NOMO-1 treated with DMSO at 0.1 percent for 48 hours (cell line): Measurements from ENCODE around the gene TMEM117.
"Not testable (repeated sequence)": the region's sequence is repeated elsewhere in the genome, so short reads cannot be mapped to it uniquely, and the experiment has no call there.

Source experiments
- DNase-seq: peaks from one replicate; lab custom pipeline; 2025; ENCODE audit not compliant: unreplicated experiment; lab: John Stamatoyannopoulos, UW

The TMEM117 gene

GRCh38 chr12:44195719-44196118 is 359.8 kb downstream of the TMEM117 start:
- not testable (repeated sequence) for DNase-seq

- no peak for DNase-seq
Measured at GRCh38 chr12:44206045-44206444, 370.2 kb downstream of the TMEM117 start.

GRCh38 chr12:44217146-44217883 is 381.4 kb downstream of the TMEM117 start:
- DNase-seq, result no peak

DNA sequence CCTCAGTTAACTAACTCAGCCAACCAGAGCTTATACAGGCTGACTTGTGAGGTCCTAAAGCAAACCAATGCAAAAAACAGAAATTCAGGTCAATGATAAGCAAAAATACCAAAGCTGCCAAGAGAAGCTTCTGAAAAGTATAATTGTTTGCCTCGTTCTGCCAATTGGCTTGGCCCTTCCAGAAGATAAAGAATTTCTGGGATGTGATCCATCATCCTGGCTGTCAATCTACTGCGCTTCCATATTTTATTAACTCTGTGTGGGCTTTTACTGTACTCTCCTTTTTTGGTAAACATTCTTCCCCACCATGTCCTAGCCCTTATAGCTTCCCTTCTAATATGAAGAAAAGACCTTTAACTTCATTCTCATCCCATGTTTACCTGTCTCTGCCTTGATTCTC is 387.9 kb downstream of the TMEM117 start:
- DNase-seq, result no peak

DNA sequence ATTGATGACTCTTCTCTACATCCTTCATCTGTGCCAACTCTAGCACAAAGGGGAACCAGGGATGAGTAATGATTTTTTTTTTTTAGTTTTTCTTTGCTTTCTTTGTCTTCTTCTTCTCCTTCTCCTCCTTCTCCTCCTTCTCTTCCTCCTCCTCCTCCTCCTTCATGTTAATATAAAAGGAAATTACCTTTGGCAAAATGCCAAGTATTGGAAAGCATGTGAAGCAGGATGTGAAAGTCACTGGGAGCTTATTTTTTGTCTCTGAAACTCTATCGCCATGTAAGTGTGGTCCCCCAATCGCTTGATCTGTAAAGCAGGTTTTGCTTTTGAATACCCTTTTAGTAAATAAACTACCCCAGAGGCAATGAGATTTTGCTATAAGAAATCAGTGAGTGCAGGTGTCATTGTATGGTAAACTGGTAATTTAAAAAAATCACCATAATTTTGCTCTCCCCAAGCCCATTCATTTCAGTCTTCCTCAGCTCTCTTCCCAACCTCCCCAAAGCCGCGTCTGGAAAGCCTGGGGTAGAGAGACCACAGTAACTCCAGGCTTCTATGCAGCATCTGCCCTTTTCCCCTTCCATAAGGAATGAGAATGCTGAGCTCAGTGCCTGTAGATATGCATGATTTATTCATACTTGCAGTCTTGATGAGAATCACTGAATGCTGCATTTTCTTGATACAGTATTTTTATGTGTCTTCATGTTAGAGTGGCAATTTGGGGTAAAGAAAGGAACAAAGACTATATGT is 388.7 kb downstream of the TMEM117 start:
- DNase-seq, result no peak

GRCh38 chr12:44225149-44225510 is 389.2 kb downstream of the TMEM117 start:
- DNase-seq, result no peak

GRCh38 chr12:44227616-44228015 is 391.7 kb downstream of the TMEM117 start:
- DNase-seq, result no peak

- DNase-seq, result no peak
Measured at GRCh38 chr12:44229846-44230245, 394.0 kb downstream of the TMEM117 start.

GRCh38 chr12:44235674-44236073 is 399.8 kb downstream of the TMEM117 start:
- DNase-seq, result no peak

DNA sequence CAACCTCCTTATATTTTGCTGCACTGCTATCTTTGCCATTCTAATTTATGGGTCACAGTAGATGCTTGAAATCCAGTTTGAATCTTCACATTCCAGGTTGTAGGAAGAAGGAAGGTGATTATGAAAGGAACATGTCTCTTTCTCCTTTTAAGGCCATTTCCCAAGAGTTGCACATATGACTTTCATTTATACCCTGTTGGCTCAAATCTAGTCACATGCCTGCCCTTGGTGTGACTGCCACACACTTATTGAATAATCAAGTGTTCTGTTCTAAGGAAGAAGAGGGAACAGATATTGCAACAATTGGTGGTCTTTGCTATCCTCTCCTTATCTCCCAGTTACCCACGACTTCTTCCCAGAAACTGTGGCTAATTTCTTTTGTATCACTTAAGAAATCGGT is 404.3 kb downstream of the TMEM117 start:
- no peak for DNase-seq

DNA sequence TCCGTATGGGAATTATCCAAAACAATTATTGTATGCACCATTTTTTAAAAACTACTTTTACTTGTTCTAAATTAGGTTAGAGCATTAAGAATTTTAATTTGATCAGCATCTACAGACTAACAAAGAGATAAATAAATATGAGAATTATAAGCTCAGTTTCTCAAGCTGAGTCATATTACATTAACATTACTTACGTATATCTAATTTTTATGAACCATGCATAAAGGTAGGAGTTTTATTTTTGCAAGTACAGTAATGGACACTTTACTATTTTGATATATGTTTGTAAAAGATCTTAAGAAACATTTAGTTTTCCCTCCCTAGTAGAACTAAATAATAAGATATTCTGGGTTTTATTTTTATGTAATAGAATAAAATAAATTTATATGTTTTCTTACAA is 410.1 kb downstream of the TMEM117 start:
- DNase-seq, result no peak

DNA sequence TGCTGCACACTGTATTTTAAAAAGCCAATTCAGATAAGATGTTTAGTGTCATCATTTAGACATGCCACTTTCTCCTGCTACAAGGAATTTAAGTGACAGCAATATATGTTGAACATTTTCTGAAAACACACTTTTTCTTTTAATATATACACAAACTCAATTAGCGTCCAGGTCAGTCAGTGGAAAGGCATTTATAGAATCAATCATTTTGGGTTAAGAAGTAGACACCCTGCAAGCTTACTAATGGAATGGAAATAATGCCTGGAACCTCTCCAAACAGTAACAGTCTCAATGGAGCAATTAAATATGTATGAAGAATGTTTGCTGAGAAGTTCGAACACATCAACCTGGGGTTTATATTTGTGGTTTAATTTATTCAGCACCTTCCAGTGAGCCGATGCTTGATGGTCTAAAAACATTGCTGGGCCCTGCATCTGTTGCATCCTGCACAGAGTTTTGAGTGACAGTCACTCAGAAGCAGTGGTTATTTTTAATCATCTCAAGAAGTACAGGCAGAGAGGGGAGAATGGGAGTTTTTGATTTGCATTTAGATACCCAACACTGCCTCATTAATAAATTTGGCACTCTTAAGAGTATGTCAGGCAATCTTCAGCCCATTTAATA is 410.7 kb downstream of the TMEM117 start:
- DNase-seq, result no peak

DNA sequence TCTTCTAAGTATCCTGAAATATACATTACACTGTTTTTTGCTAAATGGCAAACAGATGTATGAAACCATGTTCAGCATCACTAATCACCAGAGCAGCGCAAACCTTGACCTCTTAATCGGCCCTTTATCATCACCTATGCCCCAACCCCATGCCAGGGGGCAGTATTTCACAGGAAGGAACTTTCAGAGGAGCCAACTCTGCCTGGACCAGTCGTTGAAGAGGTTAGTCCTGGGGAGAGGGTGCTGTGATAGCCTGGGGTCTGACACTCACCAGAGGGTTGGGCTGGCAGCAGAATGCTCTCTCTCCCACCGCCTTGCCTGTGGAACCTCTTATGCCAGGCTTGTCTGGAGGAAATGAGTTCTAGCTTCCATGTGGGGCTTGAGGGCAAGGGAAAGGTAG is 411.7 kb downstream of the TMEM117 start:
- no peak for DNase-seq

- no peak for DNase-seq
Measured at GRCh38 chr12:44248436-44248835, 412.6 kb downstream of the TMEM117 start.

GRCh38 chr12:44250440-44250839 is 414.6 kb downstream of the TMEM117 start:
- not testable (repeated sequence) for DNase-seq

GRCh38 chr12:44253338-44253856 is 417.5 kb downstream of the TMEM117 start:
- DNase-seq, result no peak

DNA sequence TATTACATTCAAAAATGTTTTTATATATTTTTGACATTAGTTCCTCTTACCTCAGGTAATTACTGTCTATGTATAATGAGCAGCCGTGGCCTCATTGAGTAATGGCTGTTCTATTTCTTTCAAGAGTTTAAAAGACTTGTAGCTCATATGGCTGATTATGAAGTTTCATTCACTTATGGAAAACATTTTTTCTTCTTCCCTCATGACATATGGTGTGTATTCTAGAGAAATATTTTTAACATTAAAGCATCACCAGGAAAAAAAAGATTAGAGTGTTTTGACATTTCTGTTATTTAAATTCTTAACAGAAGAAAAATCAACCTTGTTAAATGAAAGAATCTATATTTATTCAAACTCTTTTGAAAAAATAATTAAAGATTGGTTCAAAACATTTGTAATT is 422.4 kb downstream of the TMEM117 start:
- DNase-seq, result no peak

GRCh38 chr12:44259890-44260289 is 424.0 kb downstream of the TMEM117 start:
- no peak for DNase-seq

GRCh38 chr12:44260581-44260980 is 424.7 kb downstream of the TMEM117 start:
- DNase-seq, result no peak

DNA sequence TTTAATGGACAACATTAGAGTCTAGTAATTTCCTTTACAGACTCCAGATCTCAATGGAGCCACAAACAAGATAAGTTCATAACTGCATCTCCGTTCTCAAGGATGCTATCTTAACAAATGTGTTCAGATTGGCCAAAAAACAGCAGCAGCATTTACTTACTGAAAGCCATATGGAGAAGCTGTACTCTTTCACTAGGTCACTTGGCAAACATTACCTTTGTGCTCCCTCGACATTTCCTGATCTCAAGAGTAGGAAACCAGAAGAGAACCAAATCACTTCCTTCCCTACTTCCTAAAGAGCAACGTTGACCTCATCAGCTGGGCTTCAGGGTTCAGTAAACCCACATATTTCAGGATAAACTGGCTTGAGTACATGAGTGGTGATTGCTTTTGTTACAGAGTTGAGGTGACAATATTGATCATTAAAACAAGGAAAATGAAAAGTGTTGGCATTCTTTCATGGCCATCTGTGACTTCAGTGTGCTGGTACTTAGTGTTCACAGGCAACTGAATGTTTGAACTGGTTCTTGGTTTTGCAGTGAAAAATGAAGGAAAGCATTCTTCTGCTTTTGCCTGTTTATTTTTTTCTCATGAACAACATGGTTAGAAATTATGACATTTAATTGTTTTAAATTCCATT is 449.6 kb downstream of the TMEM117 start:
- DNase-seq, result peak; percentile 0

DNA sequence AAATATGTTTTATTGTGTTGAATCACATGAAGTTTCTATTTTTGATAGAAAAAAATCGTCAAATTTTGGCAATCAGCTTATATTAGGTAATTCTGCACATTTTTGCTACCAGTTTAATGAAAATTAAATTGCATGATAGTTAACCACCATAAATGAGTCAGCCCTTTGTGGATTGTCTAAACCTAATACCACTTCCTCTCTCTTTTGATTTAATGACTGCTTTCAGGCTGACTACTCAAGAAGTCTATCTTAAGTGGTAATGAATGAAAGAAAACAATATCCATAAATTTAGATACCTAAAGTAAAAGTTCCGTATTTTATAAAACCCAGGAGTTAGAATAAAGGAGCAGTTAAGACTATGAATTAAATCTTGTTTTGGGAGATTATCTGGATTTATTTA is 450.5 kb downstream of the TMEM117 start:
- peak; percentile 89 for DNase-seq
